CD4-positive, alpha-beta memory T cell (primary cell): ENCODE measurements around the gene GPC5. TPM values are rescaled to one million over a fixed set of nuclear protein-coding genes. Genes with fewer than 3 reads are reported as not detected.
"Not testable (repeated sequence)": the region's sequence is repeated elsewhere in the genome, so short reads cannot be mapped to it uniquely, and the experiment has no call there.

ENCODE experiments used
- CTCF ChIA-PET: fragments of 350-600 bp; sonication (Branson Sonifier 250); formaldehyde crosslinking; loops from one replicate; lab custom pipeline; 2021; ENCODE audit warnings: inconsistent platforms; ENCODE audit not compliant: partially characterized antibody; lab: Charles Lee
- POLR2A ChIA-PET: fragments of 350-600 bp; sonication (Branson Sonifier 250); formaldehyde crosslinking; loops from one replicate; lab custom pipeline; 2021; ENCODE audit not compliant: partially characterized antibody; lab: Charles Lee
- DNase-seq, 5 donors: peaks; one replicate each; pipeline versions ENCODE4 v3.0.0 to v3.0.0-alpha.2; 2020 to 2022; ENCODE audit warnings: mixed read lengths in 1 of 5
- H3K27ac ChIP-seq: one replicate; pipeline ENCODE4 v1.7.0; 2013; ENCODE audit warnings: low read depth, low read length
- H3K27me3 ChIP-seq: 2 replicates; pipeline ENCODE4 v1.7.0; 2013; ENCODE audit warnings: mild to moderate bottlenecking, low read length, moderate library complexity; ENCODE audit not compliant: insufficient read depth
- H3K36me3 ChIP-seq: 2 replicates; pipeline ENCODE4 v1.7.0; 2013; ENCODE audit warnings: mild to moderate bottlenecking, low read length, moderate library complexity; ENCODE audit not compliant: insufficient read depth
- H3K4me1 ChIP-seq: 2 replicates; pipeline ENCODE4 v1.7.0; 2013; ENCODE audit warnings: mild to moderate bottlenecking, low read length, moderate library complexity; ENCODE audit not compliant: insufficient read depth
- H3K4me3 ChIP-seq, 2 donors: one replicate each; pipeline ENCODE4 v1.7.0; 2013; ENCODE audit warnings: low read length in 2 of 2, mild to moderate bottlenecking in 1 of 2
- H3K9me3 ChIP-seq, 2 donors: one replicate each; pipeline ENCODE4 v1.7.0; 2013; ENCODE audit warnings: low read length in 2 of 2, control low read depth in 1 of 2; ENCODE audit not compliant: control insufficient read depth in 1 of 2
- H3K27ac Mint-ChIP-seq, 7 donors: one replicate each; pipeline ENCODE4 v1.8.0; 2020 to 2021; ENCODE audit warnings: mixed read lengths in 7 of 7, mild to moderate bottlenecking in 6 of 7, inconsistent platforms in 3 of 7, moderate library complexity in 3 of 7
- H3K27me3 Mint-ChIP-seq, 2 donors: one replicate each; pipeline ENCODE4 v1.8.0; 2020 to 2021; ENCODE audit warnings: mixed read lengths in 2 of 2
- H3K36me3 Mint-ChIP-seq, 2 donors: one replicate each; pipeline ENCODE4 v1.8.0; 2020 to 2021; ENCODE audit warnings: mixed read lengths in 2 of 2, inconsistent platforms in 1 of 2, mild to moderate bottlenecking in 1 of 2
- H3K4me1 Mint-ChIP-seq, 4 donors: one replicate each; pipeline ENCODE4 v1.8.0; 2020 to 2021; ENCODE audit warnings: mixed read lengths in 4 of 4, mild to moderate bottlenecking in 1 of 4
- H3K4me3 Mint-ChIP-seq, 8 donors: one replicate each; pipeline ENCODE4 v1.8.0; 2020 to 2021; ENCODE audit warnings: mixed read lengths in 8 of 8, mild to moderate bottlenecking in 7 of 8, moderate library complexity in 6 of 8, inconsistent platforms in 3 of 8
- H3K9me3 Mint-ChIP-seq, 8 donors: one replicate each; pipeline ENCODE4 v1.8.0; 2020 to 2021; ENCODE audit warnings: mixed read lengths in 8 of 8, mild to moderate bottlenecking in 5 of 8, inconsistent platforms in 3 of 8, moderate library complexity in 1 of 8
- intact Hi-C: fragments of 100-400 bp; cut with micrococcal nuclease; formaldehyde crosslinking; loops from one replicate; pipeline ENCODE4 v1.15.1; 2023
- polyA plus RNA-seq, 2 donors: library from polyadenylated mRNA; unstranded; fragments of 300-500 nt; fragmentation: Illumina TruSeq; gene quantifications; one replicate each; pipeline ENCODE4 v1.2.3, GENCODE V29; 2021
- total RNA-seq, 2 experiments: library from RNA; stranded (reverse); gene quantifications; one replicate each; pipeline ENCODE4 v1.2.3, GENCODE V29; 2021

Gene GPC5
- under 1 TPM in 1 of 2 experiments, not detected in 1; 0.14 TPM for total RNA-seq
- polyA plus RNA-seq, result not detected

DNA sequence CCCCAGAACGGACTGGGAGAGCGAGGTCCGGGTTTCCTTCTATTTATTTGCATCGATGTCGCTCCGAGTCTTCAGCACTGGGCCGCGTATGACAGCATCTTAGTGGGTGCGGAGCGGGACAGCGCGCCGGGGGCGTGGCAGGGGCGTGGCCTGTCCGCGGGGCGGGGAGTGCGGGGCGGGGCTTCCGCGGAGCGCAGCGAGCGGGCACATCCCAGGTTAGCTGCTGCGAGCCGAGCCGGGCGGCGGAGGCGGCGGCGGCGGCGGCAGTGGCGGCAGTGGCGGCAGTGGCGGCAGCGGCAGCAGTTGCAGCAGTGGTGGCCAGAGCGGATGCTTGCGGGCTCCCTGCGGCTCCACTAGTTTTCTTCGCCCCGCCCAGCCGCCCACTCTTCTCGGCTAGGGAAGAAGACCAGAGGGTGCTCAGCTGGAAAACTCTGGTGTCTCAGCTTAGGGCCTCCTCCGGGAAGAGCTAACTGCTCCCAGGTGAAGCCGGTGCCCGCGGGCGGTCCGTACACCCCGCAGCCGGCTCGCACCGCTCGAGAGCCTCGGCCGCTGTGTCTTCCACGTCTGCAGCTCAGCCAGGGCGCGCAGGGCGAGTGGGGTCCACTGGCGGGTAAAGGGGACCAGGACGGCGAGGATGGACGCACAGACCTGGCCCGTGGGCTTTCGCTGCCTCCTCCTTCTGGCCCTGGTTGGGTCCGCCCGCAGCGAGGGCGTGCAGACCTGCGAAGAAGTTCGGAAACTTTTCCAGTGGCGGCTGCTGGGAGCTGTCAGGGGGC lies at the start of gene GPC5:
Gene GPC5, plus strand, starts transcription at position 209 of the 776 bp plus-strand sequence.
- Mint-ChIP-seq H3K36me3 (no peaks in the 10 kb centered on the region), H3K4me1 (peaks cover 7 to 17% (median 14%) of the 10 kb centered on the region in 4 donors), H3K27me3 (peaks cover 23 to 25% of the 10 kb centered on the region in 2 donors), H3K27ac (peak within 1 kb of the TSS in 2 of 7 donors; percentile 5 to 42), H3K9me3 (no peaks in the 10 kb centered on the region), H3K4me3 (peak within 1 kb of the TSS; percentile 71 to 90 (median 80))
- Histone ChIP-seq H3K27ac (no peak within 1 kb of the TSS), H3K4me3 (peak within 1 kb of the TSS in 1 of 2 donors; percentile 46), H3K27me3 (peaks cover 12% of the 10 kb centered on the region), H3K36me3 (no peaks in the 10 kb centered on the region), H3K4me1 (peaks cover 17% of the 10 kb centered on the region), H3K9me3 (no peaks in the 10 kb centered on the region)
- intact Hi-C loops, result loop anchor here (1.0 to 2.0 kb wide), 2 partner anchors 49 to 86 kb away; no protein-coding TSS in a partner anchor
- POLR2A ChIA-PET, result interaction anchor here (0.8 kb wide), 1 partner anchor 52 kb away, joined by 3 read pairs; the partner anchor contains the start of gene MIR17HG
- DNase-seq, result peak; percentile 74 to 81 (median 79)
- CTCF ChIA-PET, result interaction anchor here (1.0 to 1.1 kb wide), 3 partner anchors 13 to 49 kb away, joined by 3 to 4 read pairs (median 4); no protein-coding TSS in a partner anchor

DNA sequence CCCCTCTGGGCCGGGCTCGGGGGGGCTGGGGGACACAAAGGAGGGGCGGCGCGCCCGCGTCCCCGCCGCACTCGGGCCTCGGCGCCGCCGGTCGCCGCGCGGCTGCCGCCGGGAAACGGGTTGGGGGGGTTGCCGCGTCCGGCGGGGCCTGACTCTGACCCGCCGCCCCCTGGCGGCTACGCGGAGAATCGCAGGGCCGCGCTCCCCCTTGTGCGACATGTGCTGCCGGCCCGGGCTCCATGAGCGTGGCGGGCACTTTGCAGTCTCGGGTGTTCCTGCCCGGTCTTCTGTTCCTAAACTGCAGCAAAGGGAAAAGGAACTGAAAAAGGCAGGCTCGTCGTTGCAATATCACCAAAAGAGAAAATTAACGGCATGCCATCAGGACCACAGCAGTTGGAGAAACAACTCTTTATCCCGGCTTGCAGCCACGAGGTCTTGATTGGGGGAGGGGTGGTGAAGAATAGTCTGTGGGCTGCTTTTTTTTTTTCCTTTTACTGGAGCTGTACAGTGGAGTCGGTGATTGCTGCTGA lies 49.5 kb upstream of the GPC5 start:
- Mint-ChIP-seq H3K4me1 (peaks cover 20 to 45% (median 25%) of the 10 kb centered on the region in 4 donors), H3K36me3 (peaks cover 22 to 47% of the 10 kb centered on the region in 2 donors), H3K27ac (peak overlapping the region; percentile 90 to 95 (median 93)), H3K9me3 (no peaks in the 10 kb centered on the region), H3K27me3 (peaks cover 0 to 4% of the 10 kb centered on the region in 2 donors), H3K4me3 (peak overlapping the region; percentile 87 to 97 (median 92))
- ChIA-PET CTCF (interaction anchor here (0.6 to 1.2 kb wide), 7 partner anchors 11 to 58 kb away, joined by 3 to 11 read pairs (median 4); partner anchors contain the start of gene GPC5), POLR2A (no interaction called here)
- no peaks in the 10 kb centered on the region for H3K27me3 ChIP-seq
- peak overlapping the region; percentile 39 to 74 for H3K4me3 ChIP-seq
- peak overlapping the region; percentile 64 for H3K27ac ChIP-seq
- no peaks in the 10 kb centered on the region for H3K9me3 ChIP-seq
- intact Hi-C loops, result loop anchor here (1.0 kb wide), 2 partner anchors 36 to 49 kb away; partner anchors contain the start of gene GPC5
- peak; percentile 86 to 93 (median 88) for DNase-seq
- peaks cover 22% of the 10 kb centered on the region for H3K36me3 ChIP-seq
- H3K4me1 ChIP-seq, result peaks cover 39% of the 10 kb centered on the region

GRCh38 chr13:91349992-91350911 lies 48.2 kb upstream of the GPC5 start:
- intact Hi-C loops, result loop anchor here (1.0 kb wide), 2 partner anchors 37 to 48 kb away; partner anchors contain the start of gene GPC5
- Histone ChIP-seq H3K4me1 (peaks cover 39% of the 10 kb centered on the region), H3K27me3 (no peaks in the 10 kb centered on the region), H3K9me3 (no peaks in the 10 kb centered on the region), H3K36me3 (peaks cover 27% of the 10 kb centered on the region), H3K27ac (no peak overlapping the region), H3K4me3 (no peak overlapping the region)
- Mint-ChIP-seq H3K9me3 (no peaks in the 10 kb centered on the region), H3K4me1 (peaks cover 20 to 45% (median 25%) of the 10 kb centered on the region in 4 donors), H3K36me3 (peaks cover 31 to 58% of the 10 kb centered on the region in 2 donors), H3K4me3 (peak overlapping the region in 6 of 8 donors; percentile 2 to 97 (median 33)), H3K27ac (peak overlapping the region in 1 of 7 donors; percentile 92), H3K27me3 (peaks cover 0 to 4% of the 10 kb centered on the region in 2 donors)
- CTCF ChIA-PET, result interaction anchor here (1.2 to 2.3 kb wide), 2 partner anchors 37 kb away, joined by 6 to 11 read pairs; no protein-coding TSS in a partner anchor
- POLR2A ChIA-PET, result no interaction called here
- DNase-seq, result no peak

- peaks cover 20 to 45% (median 24%) of the 10 kb centered on the region in 4 donors for H3K4me1 Mint-ChIP-seq
- ChIA-PET POLR2A (no interaction called here), CTCF (interaction anchor here (2.3 kb wide), 1 partner anchor 38 kb away, joined by 6 read pairs; no protein-coding TSS in a partner anchor)
- H3K27ac ChIP-seq, result no peak overlapping the region
- H3K27me3 ChIP-seq, result no peaks in the 10 kb centered on the region
- intact Hi-C loops, result no loop called here
- H3K36me3 Mint-ChIP-seq, result peaks cover 31 to 67% of the 10 kb centered on the region in 2 donors
- peaks cover 39% of the 10 kb centered on the region for H3K4me1 ChIP-seq
- H3K4me3 ChIP-seq, result no peak overlapping the region
- H3K36me3 ChIP-seq, result peaks cover 27% of the 10 kb centered on the region
- no peaks in the 10 kb centered on the region for H3K9me3 ChIP-seq
- DNase-seq, result no peak
- H3K9me3 Mint-ChIP-seq, result no peaks in the 10 kb centered on the region
- peak overlapping the region in 1 of 7 donors; percentile 92 for H3K27ac Mint-ChIP-seq
- H3K27me3 Mint-ChIP-seq, result peaks cover 0 to 4% of the 10 kb centered on the region in 2 donors
- H3K4me3 Mint-ChIP-seq, result peak overlapping the region in 2 of 8 donors; percentile 35 to 58
Measured at GRCh38 chr13:91351123-91351522, 47.3 kb upstream of the GPC5 start.

DNA sequence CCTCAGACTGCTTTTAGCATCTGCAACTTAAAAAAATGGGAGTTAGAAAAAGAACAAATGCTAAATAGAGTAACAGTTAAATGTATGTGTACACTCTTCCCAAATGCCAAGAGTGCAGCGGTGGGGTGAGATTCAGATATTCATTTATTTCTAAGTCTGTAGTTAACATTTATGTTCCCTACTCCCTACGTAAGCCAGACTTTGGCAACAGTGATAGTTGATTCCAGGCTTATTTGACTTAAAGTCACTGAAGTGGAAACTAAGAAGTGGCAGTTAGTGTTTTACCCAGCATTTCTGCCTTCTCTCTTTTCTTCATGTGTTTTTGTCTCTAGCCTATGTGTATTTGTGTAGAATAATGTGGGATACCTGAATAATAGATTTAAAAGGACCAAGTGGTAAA lies 46.4 kb upstream of the GPC5 start:
- Histone ChIP-seq H3K27ac (no peak overlapping the region), H3K4me3 (no peak overlapping the region), H3K9me3 (no peaks in the 10 kb centered on the region), H3K27me3 (no peaks in the 10 kb centered on the region), H3K4me1 (peaks cover 32% of the 10 kb centered on the region), H3K36me3 (peaks cover 27% of the 10 kb centered on the region)
- peaks cover 17 to 37% (median 20%) of the 10 kb centered on the region in 4 donors for H3K4me1 Mint-ChIP-seq
- ChIA-PET POLR2A (no interaction called here), CTCF (interaction anchor here (2.3 kb wide), 1 partner anchor 38 kb away, joined by 6 read pairs; no protein-coding TSS in a partner anchor)
- no peaks in the 10 kb centered on the region for H3K9me3 Mint-ChIP-seq
- no peak for DNase-seq
- peaks cover 0 to 2% of the 10 kb centered on the region in 2 donors for H3K27me3 Mint-ChIP-seq
- intact Hi-C loops, result no loop called here
- no peak overlapping the region for H3K4me3 Mint-ChIP-seq
- peaks cover 31 to 70% of the 10 kb centered on the region in 2 donors for H3K36me3 Mint-ChIP-seq
- peak overlapping the region in 1 of 7 donors; percentile 80 for H3K27ac Mint-ChIP-seq

DNA sequence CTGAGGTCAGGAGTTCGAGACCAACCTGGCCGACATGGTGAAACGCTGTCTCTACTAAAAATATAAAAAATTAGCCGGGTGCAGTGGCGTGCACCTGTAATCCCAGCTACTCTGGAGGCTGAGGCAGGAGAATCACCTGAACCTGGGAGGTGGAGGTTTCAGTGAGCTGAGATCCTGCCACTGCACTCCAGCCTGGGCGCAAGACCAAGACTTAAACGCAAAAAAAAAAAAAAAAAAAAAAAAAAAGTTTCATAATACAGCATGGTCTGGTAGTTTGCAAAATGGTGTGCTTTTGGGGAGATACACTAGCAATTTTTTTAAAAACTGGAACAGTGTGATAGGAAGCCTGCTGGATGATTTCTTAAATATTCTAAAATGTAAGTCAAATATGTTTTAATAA lies 45.5 kb upstream of the GPC5 start:
- DNase-seq, H3K4me3 Mint-ChIP-seq, H3K27ac Mint-ChIP-seq, intact Hi-C loops, H3K9me3 Mint-ChIP-seq, POLR2A ChIA-PET, H3K27ac ChIP-seq, H3K4me3 ChIP-seq, H3K27me3 ChIP-seq, H3K27me3 Mint-ChIP-seq, H3K9me3 ChIP-seq: not testable (repeated sequence)
- Mint-ChIP-seq H3K36me3 (peaks cover 31 to 71% of the 10 kb centered on the region in 2 donors), H3K4me1 (peaks cover 16 to 33% (median 19%) of the 10 kb centered on the region in 4 donors)
- peaks cover 27% of the 10 kb centered on the region for H3K36me3 ChIP-seq
- peaks cover 30% of the 10 kb centered on the region for H3K4me1 ChIP-seq
- CTCF ChIA-PET, result interaction anchor here (0.7 kb wide), 1 partner anchor 46 kb away, joined by 3 read pairs; the partner anchor contains the start of gene GPC5
